Fibroblast of lung (primary cell): ENCODE data around the gene CPSF7.

Source experiments
- CTCF ChIP-seq, 2 donors: IDR thresholded peaks in 1 of 2; conservative IDR thresholded peaks in 1 of 2; 1 replicate in 1 of 2; 2 replicates in 1 of 2; pipeline ENCODE4 v1.5.1; 2011 to 2012; ENCODE audit warnings: low read length in 2 of 2, control low read depth in 1 of 2, inconsistent platforms in 1 of 2, low read depth in 1 of 2, mild to moderate bottlenecking in 1 of 2
- EZH2 ChIP-seq: IDR thresholded peaks from 2 replicates; pipeline ENCODE4 v1.5.1; 2012; ENCODE audit warnings: low read length, control low read depth, mild to moderate bottlenecking; ENCODE audit errors: missing control alignments

DNA sequence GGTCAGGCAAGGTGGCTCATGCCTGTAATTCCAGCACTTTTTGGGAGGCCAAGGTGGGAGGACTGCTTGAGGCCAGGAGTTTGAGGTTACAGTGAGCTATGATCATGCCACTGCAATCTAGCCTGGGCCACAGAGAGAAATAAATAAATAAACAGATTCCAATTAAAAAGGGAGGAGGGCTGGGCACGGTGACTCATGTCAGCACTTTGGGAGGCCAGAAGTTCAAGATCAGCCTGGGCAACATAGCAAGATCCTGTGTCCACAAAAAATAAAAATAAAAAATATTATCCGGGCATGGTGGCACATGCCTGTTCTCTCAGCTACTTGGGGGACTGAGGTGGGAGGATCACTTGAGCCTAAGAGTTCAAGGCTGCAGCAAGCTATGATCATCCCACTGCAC lies 75.6 kb downstream of the CPSF7 start:
- TF ChIP-seq EZH2 (no peak), CTCF (conservative IDR thresholded peaks at IDR 0.05 in 1 of 2, IDR thresholded peaks at IDR 0.05 in 1 of 2; ENCODE audit: low read depth in 1 of 2, low read length in 2 of 2) (no peak)
